Left lung (tissue), 10 donors: ENCODE results near the gene FOXC2. TPM values are rescaled to one million over a fixed set of nuclear protein-coding genes. Genes with fewer than 3 reads are reported as not detected.
A peak's percentile ranks its signal among the peaks of the same experiment; 100 is the strongest.

Source experiments
- ATAC-seq: fragments of 200-7000 bp; cut with Tn5 transposase; one replicate; pipeline ENCODE4 v1.9.1; 2020; ENCODE audit warnings: moderate library complexity
- DNase-seq, 4 donors: peaks; one replicate each; pipeline ENCODE4 v3.0.0-alpha.2; 2013 to 2020
- H3K27ac ChIP-seq, 2 donors: fragments of 200-600 bp; sonication (generic) in 1 of 2; one replicate each; pipeline versions ENCODE4 v1.5.0 to v1.8.0; 2020 to 2021
- H3K27me3 ChIP-seq, 2 donors: fragments of 200-600 bp; sonication (generic) in 1 of 2; one replicate each; pipeline versions ENCODE4 v1.5.0 to v1.8.0; 2020 to 2021
- H3K36me3 ChIP-seq, 2 donors: fragments of 200-600 bp; sonication (generic) in 1 of 2; one replicate each; pipeline versions ENCODE4 v1.5.0 to v1.8.0; 2020 to 2021
- H3K4me1 ChIP-seq, 2 donors: fragments of 200-600 bp; one replicate each; pipeline ENCODE4 v1.8.0; 2021
- H3K4me3 ChIP-seq, 2 donors: fragments of 200-600 bp; sonication (generic) in 1 of 2; one replicate each; pipeline versions ENCODE4 v1.5.0 to v1.8.0; 2020 to 2021; ENCODE audit warnings: mild to moderate bottlenecking in 1 of 2
- H3K9me3 ChIP-seq, 2 donors: fragments of 200-600 bp; sonication (generic) in 1 of 2; one replicate each; pipeline versions ENCODE4 v1.5.0 to v1.8.0; 2020 to 2021
- CTCF ChIP-seq, 2 donors: fragments of 200-600 bp; sonication (generic) in 1 of 2; IDR thresholded peaks; one replicate each; pipeline versions ENCODE4 v1.5.0 to v1.8.0; 2021; ENCODE audit warnings: antibody characterized with exemption in 2 of 2
- intact Hi-C, 2 donors: fragments of 100-400 bp; cut with DNase I; formaldehyde crosslinking; loops; one replicate each; pipeline versions ENCODE4 v1.11.2 to v1.14.2; 2022
- polyA plus RNA-seq, 6 donors: library from polyadenylated mRNA; unstranded; fragments of 120-200 nt; gene quantifications; one replicate each; pipeline ENCODE4 v1.2.1, GENCODE V29; 2013; ENCODE audit not compliant: insufficient read length in 6 of 6
- total RNA-seq, 2 donors: library from RNA; stranded (reverse); fragmentation: NEBNext Ultra II Directional; extraction: Animal tissue kit (Norgen Biotek cat#: 25700); gene quantifications; one replicate each; pipeline ENCODE4 v1.2.1, GENCODE V29; 2021
- donor health status: DM: no; HTN: yes; CAD: no.
- donor health status: DM: no; HTN: no; CAD: no.

Gene FOXC2
- total and polyA plus RNA-seq, 8 donors: 0.41 to 2.0 (median 0.93) TPM

GRCh38 chr16:86529160-86529559, 37.5 kb upstream of the FOXC2 start:
- Histone ChIP-seq H3K36me3 (peaks cover 0 to 29% of the 10 kb centered on the region in 2 donors), H3K4me1 (no peaks in the 10 kb centered on the region), H3K9me3 (no peaks in the 10 kb centered on the region), H3K27ac (no peak overlapping the region), H3K4me3 (no peak overlapping the region), H3K27me3 (no peaks in the 10 kb centered on the region)
- TF ChIP-seq CTCF (IDR thresholded peaks at IDR 0.05): no peak
- DNase-seq (no peak), ATAC-seq (no peak)
- intact Hi-C loops: loop anchor here in 1 of 2 donors (10.0 kb wide), 1 partner anchor 704 kb away; no protein-coding TSS in a partner anchor

DNA sequence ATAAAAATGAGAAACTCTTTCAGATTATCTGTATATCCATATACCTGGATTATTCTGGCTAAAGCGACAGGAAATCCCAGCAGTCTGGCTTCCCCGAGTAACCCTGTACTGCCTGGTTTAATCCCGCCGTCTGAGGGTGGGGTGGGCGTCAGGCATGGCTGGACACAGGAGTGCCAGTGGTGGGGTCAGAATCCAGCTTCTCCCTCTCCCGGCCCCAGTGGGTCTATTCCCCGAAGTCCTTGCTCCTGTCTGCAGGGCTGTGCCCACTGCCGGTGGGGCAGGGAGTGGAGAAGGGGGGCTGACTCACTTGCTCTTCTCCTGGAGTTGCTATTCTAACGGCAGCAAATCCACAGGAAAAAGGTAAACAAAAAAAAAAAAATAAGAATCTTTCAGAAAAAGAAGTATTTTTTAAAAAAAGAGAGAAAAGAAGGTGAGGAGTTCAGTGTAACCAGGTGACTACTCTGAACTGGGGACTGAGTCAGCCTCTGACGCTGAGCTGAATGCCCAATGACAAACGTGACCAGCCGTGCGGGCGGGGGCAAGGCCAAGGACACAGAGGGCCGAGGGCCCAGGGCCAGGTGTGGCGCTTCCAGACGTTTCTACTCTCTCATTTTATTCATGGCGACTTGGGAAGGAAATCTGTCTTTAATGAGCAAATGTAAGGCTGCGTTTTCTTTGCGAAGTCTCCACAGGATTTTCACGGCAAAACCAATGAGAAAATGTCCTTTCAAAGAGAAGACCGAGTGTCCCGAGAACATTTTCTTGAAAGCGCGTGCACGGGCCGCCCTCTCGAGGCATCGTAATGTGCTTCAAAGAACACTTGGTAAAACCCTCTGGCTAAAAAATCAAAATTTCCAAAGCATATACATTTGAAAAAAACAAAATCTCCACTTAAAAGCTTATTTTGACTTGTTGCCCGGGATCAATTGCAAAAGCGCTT, 36.1 kb upstream of the FOXC2 start:
- ATAC-seq: no peak
- no peak overlapping the region for H3K27ac ChIP-seq
- peaks cover 0 to 29% of the 10 kb centered on the region in 2 donors for H3K36me3 ChIP-seq
- TF ChIP-seq CTCF (IDR thresholded peaks at IDR 0.05): no peak
- peak in 1 of 4 donors; percentile 57 for DNase-seq
- H3K4me1 ChIP-seq: no peaks in the 10 kb centered on the region
- no peaks in the 10 kb centered on the region for H3K9me3 ChIP-seq
- no peaks in the 10 kb centered on the region for H3K27me3 ChIP-seq
- intact Hi-C loops: no loop called here
- no peak overlapping the region for H3K4me3 ChIP-seq

GRCh38 chr16:86531191-86531545, 35.5 kb upstream of the FOXC2 start:
- TF ChIP-seq CTCF (IDR thresholded peaks at IDR 0.05): no peak
- Histone ChIP-seq H3K36me3 (peaks cover 0 to 30% of the 10 kb centered on the region in 2 donors), H3K4me1 (no peaks in the 10 kb centered on the region), H3K27ac (no peak overlapping the region), H3K27me3 (no peaks in the 10 kb centered on the region), H3K4me3 (no peak overlapping the region), H3K9me3 (no peaks in the 10 kb centered on the region)
- DNase-seq (peak in 3 of 4 donors; percentile 77 to 93 (median 83)), ATAC-seq (peak; percentile 57)
- intact Hi-C loops: no loop called here

GRCh38 chr16:86531641-86532525, 34.7 kb upstream of the FOXC2 start:
- no peak overlapping the region for H3K4me3 ChIP-seq
- H3K9me3 ChIP-seq: no peaks in the 10 kb centered on the region
- peak in 1 of 4 donors; percentile 78 for DNase-seq
- peaks cover 0 to 37% of the 10 kb centered on the region in 2 donors for H3K36me3 ChIP-seq
- H3K27me3 ChIP-seq: no peaks in the 10 kb centered on the region
- no peaks in the 10 kb centered on the region for H3K4me1 ChIP-seq
- no peak overlapping the region for H3K27ac ChIP-seq
- intact Hi-C loops: no loop called here
- no peak for TF ChIP-seq CTCF (IDR thresholded peaks at IDR 0.05)
- peak; percentile 8 for ATAC-seq

DNA sequence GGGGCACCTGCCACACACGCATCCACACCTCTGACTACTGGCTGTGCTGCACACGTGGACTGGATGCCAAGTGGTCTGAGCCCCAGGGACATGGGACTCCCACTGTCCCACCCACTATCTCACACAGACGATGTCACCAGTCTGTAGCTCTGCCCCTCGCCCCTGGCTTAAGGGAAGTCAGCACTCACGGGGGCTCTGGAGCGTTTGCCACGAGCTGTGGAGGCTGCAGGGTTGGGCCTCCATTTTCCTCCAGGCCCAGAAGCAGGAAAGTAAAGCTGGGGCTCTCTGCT, 34.2 kb upstream of the FOXC2 start:
- Histone ChIP-seq H3K4me3 (no peak overlapping the region), H3K4me1 (no peaks in the 10 kb centered on the region), H3K36me3 (peaks cover 0 to 43% of the 10 kb centered on the region in 2 donors), H3K27me3 (no peaks in the 10 kb centered on the region), H3K9me3 (no peaks in the 10 kb centered on the region), H3K27ac (no peak overlapping the region)
- ATAC-seq: no peak
- no peak for DNase-seq
- TF ChIP-seq CTCF (IDR thresholded peaks at IDR 0.05): no peak
- intact Hi-C loops: no loop called here
